ENCODE measurements around the gene IQUB.
"Not testable (repeated sequence)": the region's sequence is repeated elsewhere in the genome, so short reads cannot be mapped to it uniquely, and the experiment has no call there.

Gene IQUB

DNA sequence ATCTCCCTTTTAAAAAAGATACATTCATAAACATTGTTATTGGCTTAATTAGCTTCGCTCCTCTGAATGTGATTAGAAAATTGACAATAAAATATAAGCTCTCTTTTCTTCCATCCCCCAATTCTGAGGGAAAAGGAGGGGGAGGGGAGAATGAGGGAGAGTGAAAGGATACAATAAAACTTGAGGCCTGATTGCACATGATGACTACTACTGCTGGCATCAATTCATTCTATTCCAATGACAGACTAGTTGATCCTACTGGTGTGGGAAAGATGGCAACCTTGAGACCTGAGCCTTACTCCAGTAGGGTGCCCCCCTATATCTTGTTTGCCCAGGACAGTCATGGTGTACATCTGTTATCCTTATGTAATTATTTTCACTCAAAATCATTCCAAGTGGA is 4.5 kb upstream of the IQUB start:
- no peak for DNase-seq

DNA sequence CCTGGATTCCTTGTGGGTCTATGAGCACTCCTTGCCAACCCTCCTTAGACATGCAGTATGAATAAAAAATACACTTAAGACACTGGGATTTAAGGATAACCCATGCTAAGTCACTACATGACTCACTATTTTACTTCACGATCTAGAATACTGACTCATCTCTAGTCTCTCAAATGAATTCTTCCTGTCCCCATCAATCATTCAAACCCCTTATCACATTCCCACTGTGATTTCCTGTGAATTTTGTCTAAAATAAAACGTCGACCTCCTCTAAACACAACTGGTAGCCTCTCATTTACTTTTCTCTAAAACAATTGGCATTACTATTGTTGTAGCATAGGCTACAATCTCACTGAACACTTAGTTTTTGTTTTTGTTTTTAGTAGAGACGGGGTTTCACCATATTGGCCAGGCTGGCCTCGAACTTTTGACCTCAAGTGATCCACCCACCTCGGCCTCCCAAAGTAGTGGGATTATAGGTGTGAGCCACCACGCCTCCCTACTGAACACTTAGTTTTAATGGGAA is 3.9 kb upstream of the IQUB start:
- no peak for DNase-seq

DNA sequence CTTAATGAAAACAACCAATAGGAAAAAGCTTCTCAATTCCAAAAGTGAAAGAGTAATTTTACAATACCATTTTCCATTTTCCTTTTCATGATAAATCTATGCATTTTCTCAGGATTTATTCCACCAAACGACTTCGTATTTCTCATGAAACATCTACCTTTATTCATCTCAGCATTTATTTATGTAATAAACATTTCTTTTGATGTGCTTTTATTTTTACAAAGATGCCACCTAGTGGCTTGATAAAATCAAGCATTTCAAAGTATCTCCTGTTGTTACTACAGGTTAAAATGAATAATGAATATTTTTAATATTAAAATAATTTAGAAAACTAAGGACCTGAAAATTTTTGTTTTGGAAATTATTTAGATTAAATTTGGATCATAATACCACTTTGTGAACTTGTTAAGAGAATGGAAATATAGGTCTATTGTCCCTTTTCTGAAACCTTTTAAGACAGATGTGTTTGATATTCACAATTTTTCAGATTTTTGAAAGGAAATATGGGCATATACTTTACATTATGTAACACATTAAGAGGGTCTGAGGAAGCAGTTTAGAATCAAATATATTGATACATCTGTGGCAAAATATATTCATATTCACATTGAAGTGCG is 2.7 kb upstream of the IQUB start:
- peak; percentile 19 for DNase-seq

DNA sequence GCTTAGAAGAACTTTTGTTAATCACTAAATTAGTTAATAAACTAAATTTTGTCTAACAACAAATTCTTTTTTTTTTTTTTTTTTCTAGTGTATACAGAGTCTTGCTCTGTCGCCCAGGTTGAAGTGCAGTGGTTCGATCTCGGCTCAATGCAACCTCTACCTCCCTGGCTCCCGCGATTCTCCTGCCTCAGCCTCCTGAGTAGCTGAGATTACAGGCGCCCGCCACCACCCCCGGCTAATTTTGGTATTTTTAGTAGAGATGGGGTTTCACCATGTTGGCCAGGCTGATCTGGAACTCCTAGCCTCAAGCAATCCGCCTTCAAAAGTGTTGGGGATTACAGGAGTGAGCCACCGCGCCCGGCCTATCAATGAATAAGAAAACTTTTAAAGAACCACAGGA is 1.1 kb upstream of the IQUB start:
- no peak for DNase-seq

DNA sequence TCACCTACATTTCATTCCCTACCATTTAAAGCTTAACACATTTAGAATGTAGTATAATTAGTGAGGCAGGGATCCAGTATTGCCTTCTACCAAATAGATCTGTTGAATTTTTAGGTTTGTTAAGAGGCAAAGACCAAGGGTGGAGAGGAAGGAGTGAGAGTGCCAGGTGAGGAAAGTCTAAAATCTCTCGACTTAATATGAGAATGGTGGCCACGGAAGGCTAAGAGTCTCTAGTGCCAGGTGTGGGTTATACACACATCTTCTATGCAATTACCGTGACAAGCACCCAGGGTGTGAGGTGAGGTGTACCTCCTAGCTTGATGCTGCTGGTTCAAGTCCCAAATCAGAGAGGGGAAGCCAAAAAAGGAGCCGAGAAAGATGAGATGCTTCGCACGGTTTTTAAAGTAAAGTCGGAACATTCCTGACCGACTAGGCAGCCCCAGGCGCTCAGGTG is 439 bp downstream of the IQUB start:
- no peak for DNase-seq

DNA sequence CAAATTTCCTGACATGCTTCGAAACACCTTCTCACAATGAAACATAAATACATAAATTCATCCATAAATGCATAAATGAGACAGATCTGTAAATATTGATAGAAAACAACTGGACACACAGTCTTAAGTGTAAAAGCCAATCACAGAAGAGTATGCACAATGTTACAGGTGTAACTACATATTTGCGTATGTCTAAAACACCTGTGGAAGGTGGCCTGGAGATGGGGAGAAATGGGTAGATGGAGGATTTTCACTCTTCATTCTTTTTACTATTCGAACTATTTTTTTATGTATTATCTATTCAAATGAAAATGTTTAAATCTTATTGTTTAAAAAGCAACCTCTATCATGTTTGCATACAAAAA is 860 bp downstream of the IQUB start:
- DNase-seq: no peak

DNA sequence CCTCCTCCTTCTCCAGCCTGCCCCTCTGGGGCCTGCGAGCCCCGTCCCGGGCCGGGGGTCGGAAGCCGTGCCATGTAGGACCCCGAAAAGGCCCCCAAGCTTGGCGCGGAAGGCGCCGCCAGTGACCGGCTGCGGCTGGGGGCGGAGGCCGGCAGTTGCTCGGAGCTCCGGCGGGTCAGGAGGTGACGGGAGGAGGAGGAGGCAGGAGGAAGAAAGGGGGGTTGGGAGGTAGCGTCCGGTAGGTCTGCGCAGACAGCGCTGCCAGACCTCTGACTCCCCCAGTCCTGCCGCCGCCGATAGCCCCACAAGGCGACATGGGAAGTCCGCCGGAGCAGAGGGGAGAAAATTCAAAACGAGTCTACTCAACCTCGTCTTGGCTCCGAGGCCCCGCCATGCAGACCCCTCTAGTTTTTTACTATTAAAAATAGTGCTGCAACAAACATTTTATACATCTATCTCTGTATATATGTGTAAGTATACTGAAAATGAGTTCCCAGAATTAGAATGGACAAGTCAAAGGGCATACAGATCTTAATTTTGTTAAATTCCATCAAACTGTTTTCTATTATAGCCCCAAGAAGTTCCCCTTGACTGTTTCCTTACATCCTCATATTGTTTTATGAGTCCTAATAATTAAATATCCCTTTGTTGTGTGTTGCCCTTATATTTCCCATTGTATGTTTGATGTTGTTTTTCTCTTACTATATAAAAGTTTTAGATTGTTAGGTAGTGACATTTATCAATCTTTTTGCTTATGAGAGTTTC is 1.4 kb downstream of the IQUB start:
- DNase-seq: peak; percentile 5

DNA sequence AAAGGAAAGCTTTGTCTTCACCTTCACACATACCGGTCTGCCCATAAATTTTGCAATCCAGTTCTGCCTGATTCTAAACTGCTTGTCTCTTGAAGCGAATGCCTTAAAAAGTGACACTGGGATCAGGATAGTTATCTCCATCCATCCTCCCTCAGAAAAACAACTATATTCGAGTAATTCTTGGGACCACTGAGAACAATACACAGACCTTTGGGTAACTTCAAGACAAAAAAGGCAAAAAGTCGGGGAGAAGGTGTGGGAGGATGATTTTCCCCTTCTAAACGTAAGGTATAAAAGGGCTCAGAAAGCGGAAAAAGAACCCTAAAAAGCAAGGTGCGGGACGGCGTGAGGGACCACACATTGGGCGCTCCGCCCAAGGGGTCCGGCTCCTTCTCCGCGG is 2.1 kb downstream of the IQUB start:
- DNase-seq: not testable (repeated sequence)

DNA sequence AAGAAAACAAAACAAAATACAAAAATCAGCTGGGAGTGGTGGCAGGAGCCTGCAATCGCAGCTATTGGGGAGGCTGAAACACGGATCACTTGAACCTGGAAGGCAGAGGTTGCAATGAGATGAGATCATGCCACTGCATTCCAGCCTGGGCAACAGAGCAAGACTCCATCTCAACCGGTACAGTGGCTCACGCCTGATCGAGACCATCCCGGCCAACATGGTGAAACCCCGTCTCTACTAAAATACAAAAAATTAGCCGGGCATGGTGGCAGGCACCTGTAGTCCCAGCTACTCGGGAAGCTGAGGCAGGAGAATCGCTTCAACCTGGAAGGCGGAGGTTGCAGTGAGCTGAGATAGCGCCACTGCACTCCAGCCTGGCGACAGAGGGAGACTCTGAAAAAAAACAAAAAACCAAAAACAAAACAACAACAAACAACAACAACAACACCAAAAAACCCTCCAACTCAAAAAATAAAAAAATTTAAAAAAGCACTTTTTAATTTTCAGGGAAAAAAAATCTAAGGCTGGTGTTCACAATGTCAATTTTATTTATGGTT is 4.3 kb downstream of the IQUB start:
- not testable (repeated sequence) for DNase-seq

DNA sequence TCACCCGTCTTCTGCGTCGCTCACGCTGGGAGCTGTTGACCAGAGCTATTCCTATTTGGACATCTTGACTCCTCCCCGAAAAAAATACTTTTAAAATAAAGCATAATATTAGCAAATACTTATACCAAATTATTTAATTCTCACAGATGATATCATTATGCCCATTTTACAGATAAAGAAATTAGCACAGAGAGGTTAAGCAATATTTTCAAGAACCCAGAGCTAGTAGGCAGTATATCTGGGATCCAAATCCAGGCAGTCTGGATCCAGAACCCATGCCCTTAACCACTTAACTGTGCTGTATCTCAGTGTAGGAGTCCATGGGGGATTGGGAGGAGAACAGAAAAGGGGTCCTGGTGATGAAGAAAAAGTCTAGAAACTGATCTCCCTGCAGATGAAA is 6.1 kb downstream of the IQUB start:
- DNase-seq: peak; percentile 16

DNA sequence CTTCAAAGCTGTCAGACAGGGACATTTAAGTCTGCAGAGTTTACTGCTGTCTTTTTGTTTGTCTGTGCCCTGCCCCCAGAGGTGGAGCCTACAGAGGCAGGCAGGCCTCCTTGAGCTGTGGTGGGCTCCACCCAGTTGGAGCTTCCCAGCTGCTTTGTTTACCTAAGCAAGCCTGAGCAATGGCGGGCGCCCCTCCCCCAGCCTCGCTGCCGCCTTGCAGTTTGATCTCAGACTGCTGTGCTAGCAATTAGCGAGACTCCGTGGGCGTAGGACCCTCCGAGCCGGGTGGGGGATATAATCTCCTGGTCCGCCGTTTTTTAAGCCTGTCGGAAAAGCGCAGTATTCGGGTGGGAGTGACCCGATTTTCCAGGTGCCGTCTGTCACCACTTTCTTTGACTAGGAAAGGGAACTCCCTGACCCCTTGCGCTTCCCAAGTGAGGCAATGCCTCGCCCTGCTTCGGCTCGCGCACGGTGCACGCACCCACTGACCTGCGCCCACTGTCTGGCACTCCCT is 6.6 kb downstream of the IQUB start:
- not testable (repeated sequence) for DNase-seq

DNA sequence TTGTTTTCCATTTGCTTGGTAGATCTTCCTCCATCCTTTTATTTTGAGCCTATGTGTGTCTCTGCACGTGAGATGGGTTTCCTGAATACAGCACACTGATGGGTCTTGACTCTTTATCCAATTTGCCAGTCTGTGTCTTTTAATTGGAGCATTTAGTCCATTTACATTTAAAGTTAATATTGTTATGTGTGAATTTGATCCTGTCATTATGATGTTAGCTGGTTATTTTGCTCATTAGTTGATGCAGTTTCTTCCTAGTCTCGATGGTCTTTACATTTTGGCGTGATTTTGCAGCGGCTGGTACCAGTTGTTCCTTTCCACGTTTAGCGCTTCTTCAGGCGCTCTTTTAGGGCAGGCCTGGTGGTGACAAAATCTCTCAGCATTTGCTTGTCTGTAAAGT is 7.9 kb downstream of the IQUB start:
- not testable (repeated sequence) for DNase-seq

DNA sequence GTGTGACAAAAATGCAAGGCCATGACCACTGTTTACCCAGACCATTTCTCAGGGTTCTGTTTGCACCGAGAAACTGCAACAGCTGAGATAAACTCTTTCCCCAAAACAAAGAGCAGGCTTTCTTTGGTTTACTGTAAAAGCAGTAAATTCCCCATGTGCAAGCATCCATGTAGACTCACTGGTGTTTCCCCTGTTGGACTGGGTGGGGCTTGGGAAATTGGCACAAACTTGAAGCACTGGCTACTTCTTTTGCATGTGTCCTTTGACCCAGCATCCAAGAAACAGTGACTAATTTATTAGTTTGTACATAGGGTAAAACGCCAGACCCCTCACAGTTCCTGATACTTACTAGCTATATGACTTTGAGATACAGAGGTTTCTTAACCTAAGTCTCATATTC is 12.3 kb downstream of the IQUB start:
- DNase-seq: no peak

DNA sequence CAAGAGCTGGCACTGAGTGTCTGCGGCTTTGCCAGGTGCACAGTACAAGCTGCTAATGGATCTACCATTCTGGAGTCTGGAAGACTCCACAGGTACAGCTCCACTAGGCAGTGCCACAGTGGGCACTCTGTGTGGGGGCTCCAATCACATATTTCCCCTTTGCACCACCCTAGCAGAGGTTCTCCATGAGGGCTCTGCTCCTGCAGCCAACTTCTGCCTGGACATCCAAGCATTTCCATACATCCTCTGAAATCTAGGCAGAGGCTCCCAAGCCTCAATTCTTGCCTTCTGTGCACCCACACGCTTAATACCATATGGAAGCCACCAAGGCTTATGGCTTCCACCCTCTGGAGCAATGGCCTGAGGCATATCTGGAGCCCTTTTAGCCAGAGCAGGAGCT is 29.2 kb downstream of the IQUB start:
- no peak for DNase-seq

DNA sequence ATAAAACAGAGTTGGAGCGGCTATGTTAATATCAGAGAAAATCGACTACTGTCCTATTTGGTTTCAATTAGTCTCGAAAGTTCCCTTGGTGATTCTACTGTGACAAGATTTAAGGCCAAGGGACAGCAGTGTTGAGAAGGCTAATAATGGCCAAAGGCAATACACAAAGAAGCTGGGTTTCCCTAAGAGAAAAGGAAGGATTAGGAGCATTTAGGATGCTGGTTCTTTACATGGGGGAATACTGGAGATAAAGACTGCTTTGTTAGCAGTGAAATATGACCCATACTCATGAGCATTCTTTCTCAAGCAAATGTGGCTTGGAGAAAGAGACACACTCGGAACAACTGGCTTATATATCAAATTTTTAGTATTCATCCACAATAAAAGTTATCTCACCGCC is 32.2 kb downstream of the IQUB start:
- DNase-seq: no peak

DNA sequence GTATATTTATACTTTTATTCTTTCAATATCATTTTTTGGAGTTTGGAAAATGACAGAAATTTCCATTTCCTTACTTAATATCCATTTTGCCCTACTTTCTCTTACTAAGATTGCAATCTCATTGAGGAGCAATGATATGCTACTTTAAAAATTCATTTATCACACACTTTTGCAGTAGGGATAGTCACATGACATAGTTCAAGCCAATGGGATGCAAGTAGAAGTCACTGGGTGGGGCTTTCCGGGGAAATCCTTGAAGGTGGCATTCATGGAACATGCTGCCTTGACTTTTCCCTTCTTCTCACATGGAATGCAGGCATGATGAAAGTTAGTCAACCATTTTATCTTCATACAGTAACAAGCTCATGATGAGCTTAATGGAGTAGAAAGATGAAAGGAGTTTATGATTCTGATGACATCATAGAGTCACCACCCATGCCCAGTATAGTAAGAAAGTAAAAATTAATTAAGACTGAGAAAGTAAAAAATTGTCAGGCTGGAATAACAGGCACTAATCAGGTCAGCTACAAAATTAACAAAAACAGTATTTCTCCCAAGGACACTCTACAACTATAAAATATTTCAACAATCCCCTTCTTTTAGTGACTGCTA is 33.4 kb downstream of the IQUB start:
- no peak for DNase-seq

DNA sequence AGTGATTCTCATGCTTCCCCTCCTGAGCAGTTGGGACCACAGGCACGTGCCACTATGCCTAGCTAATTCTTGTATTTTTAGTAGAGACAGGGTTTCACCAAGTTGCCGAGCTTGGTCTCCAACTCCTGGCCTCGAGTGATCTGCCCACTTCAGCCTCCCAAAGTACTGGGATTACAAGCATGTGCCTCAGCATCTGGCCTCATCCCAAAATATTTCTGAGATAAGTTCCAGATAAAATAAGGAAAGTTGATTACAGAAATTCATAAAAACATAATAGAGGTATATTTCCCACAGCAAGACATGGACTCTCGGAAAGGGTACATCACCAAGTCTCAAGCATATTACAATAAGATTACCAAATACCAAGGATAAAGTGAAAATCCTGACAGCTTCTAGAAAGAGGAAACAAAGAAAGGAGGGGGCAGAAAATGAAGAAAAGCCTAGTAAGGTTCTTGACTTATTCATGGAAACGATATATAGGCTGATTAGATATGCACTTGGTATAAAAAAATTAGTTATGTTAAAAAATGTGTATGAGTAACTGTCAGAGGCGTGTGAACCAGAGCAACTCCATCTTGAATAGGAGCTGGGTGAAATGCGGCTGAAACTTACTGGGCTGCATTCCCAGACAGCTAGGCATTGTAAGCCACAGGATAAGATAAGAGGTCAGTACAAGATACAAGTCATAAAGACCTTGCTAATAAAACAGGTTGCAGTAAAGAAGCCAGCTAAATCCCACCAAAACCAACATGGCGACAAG is 35.0 kb downstream of the IQUB start:
- no peak for DNase-seq

DNA sequence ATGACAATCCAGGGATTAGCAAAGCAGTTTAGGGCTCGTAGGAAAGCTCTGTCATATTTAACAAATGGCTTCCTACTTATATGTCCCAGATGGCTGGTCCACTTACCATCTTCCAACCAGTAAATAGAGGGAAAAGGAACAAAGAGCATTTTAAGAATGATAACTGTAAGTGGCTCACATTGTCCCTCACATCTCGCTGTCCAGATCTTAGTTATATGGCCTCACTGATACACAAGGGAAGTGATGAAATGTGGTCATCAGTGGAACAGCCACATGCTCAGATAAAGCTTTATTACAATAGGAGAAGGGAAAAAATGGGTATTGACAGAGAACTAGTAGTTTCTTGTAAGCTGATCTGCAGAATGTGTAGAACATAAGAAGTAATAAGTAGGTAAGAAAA is 35.8 kb downstream of the IQUB start:
- no peak for DNase-seq

DNA sequence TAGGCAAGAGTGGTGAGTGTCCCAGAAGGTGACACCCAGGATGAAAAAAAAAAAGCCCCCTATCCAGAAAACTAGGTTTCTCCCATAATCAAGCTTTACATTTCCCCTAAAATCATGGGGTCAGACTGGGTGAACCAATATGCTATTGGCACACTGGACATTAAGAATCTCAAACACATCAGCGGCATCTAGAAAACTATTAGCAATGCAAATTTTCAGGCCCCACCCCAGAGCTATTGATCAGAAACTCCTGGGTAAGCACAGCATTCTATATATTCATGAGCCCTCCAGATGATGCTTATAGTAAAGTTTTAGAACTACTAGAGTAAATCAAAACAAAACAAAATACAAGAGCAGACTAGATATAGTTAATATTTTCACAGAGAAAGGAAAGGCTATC is 36.4 kb downstream of the IQUB start:
- DNase-seq: no peak

DNA sequence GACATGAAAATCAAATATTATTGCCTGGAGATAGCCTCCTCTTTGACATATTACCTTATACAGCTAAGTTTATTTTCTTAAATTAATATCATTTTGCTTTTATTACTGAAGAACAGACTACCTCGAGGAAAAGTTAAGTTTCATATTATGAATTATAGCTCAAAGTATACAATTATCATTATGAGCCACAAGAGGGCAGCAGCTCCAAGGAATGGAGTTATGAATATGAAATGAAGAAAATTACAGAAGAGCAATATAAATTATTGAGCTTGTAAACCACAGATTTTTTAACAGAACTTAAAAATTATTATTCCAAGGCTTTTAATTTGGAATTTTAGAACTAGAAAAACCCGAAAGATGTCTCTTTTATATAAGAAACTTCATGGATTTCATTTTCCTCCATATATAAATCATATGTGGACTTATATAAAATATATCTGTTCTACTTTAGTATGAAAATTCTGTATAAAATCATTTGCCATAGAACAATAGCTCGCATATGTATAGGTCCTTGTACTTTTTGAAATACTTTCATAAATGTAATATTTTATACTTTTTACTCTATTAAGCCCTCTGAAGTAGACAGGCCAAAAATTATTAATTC is 40.1 kb downstream of the IQUB start:
- DNase-seq: peak; percentile 26

DNA sequence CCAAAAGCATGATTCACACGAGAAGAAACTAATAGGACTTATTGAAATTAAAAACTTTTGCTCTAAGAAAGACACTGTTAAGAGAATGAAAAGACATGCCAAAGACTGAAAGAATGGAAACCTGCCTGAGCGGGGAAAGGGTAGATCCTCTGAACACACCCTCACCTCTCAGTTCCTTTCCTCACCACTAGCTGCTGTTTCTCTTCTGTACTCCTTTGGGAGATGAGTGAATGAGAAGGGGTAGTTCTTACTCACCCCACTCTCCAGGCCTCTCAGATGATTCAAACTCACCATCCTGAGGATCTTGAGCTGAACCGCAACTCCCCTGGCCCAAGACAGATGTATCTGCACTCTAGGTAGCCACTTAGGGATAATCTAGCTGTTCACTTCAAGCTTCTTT is 41.9 kb downstream of the IQUB start:
- DNase-seq: no peak

DNA sequence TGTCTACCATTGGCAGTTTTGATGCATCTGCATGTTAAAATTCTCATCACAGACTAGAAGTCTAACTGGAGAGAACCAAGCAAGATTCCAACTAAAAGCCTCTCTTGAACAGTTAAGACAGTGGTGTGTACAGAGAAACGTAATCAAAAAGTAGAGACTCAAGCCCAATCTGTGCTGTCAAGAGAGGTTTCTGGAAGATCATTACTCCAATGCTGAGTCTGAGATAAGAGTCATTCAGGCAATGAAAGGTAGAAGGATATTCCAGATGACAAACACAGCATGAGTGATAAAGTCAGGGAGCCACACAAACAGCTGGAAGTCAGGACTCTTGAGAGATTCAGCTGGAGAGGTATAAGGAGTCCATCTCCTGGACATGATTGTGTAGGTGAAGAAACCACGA is 48.7 kb downstream of the IQUB start:
- no peak for DNase-seq
